Measurements from ENCODE around the gene CLDND2.
A peak's percentile ranks its signal among the peaks of the same experiment; 100 is the strongest.

The CLDND2 gene

GRCh38 chr19:51380379-51380778 lies 11.6 kb upstream of the CLDND2 start:
- no peak for DNase-seq

GRCh38 chr19:51377422-51377821 lies 8.6 kb upstream of the CLDND2 start:
- DNase-seq = no peak

GRCh38 chr19:51375504-51376221 lies 6.9 kb upstream of the CLDND2 start:
- peak; percentile 78 for DNase-seq

- DNase-seq = peak; percentile 89
Measured at GRCh38 chr19:51372649-51373504, 4.1 kb upstream of the CLDND2 start, which contains the start of gene NKG7. Gene NKG7, minus strand, starts transcription at chr19:51372654. Its CDS starts 119 bp downstream, at chr19:51372535.

DNA sequence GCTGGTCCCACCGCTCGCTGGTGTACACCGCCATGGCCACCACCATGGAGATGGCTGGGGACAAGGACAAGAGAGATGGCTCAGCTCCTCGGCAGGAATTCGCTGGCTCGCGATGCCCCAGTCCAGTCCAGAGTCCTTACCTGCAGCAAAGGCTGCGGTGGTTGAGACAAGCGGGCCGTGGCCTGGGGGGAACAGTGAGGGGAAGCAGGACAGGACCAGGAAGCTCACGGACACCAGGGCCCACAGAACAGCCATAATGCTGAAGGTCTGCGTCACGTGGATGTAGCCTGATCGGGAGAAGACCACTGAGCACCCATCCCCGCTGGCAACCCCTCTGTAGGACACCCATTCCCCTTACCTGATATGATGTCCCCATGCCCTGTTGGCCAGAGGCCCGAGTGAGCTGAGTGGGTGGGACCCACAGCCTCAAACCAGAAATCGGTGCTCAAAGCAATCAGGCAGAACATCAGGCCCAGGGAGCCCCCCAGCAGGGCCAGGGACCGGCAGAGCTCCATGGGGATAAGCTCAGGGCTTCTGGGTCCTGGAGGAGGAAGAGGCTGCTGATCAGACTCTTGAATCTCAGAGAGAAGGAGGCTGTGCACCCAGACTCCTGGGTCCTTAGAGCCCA lies 3.3 kb upstream of the CLDND2 start:
- peak; percentile 48 for DNase-seq

DNA sequence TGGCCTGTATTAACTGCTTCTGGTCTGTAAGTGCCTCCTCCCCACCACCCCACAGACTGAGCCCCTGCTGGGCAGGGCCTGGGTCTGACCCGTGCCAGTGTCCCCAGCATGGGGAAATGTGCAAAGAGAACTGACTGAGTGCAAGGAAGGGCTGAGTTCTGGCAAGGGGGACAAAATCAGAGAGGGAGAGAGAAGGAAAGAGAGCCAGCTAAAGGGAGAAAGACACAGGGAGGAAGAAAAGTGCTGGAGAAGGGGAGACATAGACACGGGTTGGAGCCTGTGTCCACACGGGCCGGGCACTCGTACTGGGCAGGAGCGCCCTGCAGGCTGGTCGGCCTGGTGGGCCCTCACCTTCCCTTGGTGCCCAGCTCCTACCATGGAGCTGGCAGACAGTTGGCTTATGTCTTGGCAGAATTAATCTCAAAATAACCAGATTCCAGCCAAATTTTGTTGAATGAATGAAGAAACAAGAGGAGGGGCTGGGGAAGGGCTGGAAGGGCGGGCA lies 2.4 kb upstream of the CLDND2 start:
- DNase-seq = no peak

GRCh38 chr19:51370230-51370629 lies 1.4 kb upstream of the CLDND2 start:
- DNase-seq = no peak

DNA sequence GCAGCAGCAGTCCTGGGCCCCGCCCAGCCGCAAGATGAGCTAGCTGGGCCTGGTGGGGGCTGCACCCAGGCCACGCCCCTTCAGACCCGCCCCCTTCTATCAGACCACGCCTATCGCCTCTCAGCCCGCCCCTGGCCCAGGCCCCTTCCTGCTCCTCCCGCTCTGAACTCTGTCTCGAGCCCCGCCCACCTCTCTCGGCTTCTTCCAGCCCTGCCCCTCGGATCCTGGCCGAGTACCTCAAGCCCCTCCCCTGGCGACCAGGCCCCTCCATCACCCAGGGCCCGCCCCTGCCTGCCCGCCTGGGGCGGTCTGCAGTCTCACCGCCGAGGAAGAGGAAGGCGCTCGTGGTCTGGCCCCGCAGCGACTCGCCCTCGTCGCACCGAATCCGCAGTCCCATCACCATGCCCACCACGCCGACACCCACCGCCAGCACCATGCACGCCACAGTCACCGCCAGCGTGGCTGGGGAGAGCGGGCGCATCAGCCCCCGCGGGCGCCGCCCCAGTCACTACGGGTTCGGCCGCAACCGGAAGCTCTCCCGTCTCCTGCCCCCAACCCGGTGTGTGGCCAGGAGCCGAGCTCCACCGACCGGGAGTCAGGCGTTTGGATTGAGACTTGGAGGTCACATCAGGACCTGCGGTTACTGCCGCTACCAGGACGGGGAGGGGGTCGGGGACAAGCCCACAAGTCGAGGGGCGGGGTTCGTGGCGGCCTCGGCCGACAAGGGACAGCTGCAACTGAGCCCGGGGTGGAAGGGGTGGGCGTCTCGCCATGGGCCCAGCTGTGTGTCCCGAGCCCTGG lies 1.0 kb downstream of the CLDND2 start:
- peak; percentile 100 for DNase-seq

GRCh38 chr19:51367255-51367564 lies 1.6 kb downstream of the CLDND2 start:
- DNase-seq = no peak

DNA sequence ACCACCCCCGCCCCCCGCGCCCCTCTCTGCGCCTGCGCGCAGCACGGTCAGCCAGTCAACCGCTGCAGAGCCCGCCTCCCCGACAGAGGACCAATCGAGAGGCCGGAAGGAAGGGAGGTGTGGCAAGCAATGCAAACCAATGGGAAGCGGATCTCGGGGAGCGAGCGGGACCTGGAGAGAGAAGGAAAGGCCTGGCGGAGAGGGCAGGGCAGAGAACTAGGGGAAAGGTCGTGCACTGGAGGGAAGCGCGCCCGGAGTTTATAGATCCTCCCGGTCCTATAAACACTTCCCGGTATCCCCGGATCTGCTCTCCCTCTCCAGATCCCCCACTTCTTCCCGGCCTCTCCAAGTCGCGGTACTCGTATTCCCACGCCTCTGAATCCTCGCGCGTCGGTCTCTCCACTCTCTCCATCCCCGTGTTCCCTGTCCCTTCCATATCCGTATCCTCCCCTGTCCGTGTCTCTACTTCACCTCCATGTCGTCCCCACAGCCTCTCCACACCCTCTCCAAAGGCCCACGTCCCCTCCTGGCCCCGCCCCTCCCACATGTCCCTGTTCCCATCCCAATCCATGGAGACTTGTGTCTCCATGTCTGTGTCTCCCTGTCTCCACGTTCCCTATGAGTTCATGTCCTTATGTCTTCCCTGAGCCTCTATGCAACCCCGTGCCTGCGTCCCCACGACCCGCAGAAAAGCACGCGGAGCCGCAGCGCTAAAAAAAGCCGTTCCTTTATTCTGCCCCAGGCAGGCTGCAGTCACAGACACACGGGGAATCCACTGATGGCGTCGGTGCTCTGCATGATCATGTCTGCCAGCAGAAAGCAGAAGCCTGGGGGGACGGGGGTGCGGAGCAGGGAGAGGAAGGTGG lies 2.2 kb downstream of the CLDND2 start:
- DNase-seq = peak; percentile 96

GRCh38 chr19:51365965-51366388 lies 2.8 kb downstream of the CLDND2 start, which contains the start of gene ETFB:
Gene ETFB, minus strand, starts transcription at chr19:51366388. Its CDS starts 62 bp downstream, at chr19:51366326.
- DNase-seq = no peak

DNA sequence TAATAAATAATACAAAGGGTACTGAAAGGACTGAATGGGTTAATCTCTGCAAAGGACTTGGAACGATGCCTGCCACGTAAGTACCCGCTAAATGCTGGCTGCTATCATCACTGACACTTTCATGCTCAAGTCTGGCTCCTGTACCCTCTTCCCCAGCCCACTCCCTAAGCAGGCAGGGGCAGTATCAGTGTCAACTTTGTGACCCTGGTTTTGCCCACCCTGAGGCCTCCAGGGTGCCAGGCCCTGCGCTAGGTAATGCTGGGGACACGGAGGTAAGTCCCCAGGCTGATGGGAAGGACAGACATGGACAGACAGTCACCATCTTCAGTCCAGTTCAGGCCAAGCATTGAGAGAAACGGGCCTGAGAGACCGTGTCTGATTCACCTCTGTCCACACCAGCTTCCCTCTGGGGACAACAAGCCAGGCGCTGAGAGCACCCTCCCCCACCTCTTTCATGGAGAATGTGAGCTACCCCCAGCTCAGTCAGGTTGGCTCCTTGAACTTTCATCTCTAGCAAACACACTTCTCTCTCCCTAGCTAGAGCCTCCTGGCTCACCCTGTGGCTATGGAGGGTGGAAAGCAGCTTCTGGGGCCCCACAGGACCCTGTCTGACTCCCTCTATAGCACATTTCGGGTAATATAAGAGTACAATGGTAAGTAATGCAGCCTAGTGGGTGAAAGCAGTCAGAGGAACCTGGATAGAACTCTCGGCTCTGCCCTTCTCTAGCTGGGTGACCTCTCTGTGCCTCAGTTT lies 3.4 kb downstream of the CLDND2 start:
- peak; percentile 54 for DNase-seq

GRCh38 chr19:51364200-51365106 lies 4.3 kb downstream of the CLDND2 start:
- no peak for DNase-seq

- DNase-seq = no peak
Measured at GRCh38 chr19:51361239-51361638, 7.6 kb downstream of the CLDND2 start.

DNA sequence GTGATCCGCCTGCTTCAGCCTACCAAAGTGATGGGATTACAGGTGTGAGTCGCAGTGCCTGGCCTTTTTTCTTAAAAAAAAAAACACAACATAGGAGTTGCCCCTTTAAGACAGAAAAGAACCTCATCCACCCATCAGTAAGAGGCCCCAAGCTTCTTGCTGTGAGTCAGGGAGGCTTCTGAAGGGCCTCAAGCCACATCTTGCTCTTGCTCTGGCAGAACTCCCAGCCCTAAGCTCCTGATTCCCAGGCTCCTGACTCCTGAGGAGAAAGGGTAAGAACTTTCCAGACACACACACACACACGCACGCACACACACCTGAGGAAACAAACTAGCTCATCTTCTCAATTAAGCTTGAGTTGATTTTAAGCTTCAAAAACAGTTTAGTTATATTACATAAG lies 9.5 kb downstream of the CLDND2 start:
- DNase-seq = no peak

DNA sequence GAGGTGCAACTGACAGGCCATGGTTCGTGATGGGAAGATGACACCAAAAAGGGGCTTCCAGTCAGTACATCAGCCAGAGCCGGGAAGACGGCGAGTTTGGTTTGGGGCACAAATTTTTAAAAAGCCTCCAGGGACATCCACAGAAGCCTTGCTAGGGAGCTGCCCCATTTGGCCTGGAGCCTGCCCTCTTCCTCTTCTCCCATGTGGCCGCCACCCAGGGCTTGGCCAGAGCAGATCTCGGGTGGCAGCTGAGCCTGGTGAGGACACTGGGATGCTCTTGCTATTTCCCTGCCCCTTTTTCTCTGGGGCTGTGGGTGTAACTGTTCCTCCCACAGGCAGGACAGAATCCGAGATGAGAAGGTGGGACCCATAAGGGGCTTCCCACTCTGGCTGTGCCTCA lies 10.9 kb downstream of the CLDND2 start:
- no peak for DNase-seq

DNA sequence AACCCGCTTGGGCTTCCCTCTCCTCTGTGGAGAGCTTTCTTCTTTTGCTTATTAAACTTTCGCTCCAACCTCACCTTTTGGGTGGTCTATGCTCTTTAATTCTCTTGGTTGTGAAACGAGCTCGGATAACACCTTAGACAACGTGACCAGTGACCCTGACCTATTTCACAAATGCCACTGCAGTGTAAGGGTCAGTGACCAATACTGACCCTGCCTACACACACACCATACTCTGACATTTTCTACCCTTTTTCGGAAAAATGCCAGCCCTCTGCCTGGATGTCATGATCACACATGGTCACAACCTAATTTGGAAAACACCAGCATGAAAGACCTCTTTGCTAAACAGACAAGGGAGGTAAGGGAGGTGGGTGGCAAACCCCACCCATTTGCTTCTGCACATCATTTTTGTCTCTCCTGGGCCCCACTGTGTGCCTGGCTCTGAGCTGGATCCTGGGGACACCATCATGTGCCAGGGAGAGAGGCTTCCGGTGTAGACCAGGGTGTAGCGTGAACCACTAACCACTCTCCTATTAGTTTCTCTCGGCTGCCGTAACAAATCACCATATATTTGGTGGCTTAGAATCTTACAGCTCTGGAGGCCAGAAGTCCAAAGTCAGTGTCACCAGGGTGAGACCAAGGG lies 12.5 kb downstream of the CLDND2 start:
- DNase-seq = no peak

- DNase-seq = peak; percentile 71
Measured at GRCh38 chr19:51354742-51355148, 14.1 kb downstream of the CLDND2 start.

DNA sequence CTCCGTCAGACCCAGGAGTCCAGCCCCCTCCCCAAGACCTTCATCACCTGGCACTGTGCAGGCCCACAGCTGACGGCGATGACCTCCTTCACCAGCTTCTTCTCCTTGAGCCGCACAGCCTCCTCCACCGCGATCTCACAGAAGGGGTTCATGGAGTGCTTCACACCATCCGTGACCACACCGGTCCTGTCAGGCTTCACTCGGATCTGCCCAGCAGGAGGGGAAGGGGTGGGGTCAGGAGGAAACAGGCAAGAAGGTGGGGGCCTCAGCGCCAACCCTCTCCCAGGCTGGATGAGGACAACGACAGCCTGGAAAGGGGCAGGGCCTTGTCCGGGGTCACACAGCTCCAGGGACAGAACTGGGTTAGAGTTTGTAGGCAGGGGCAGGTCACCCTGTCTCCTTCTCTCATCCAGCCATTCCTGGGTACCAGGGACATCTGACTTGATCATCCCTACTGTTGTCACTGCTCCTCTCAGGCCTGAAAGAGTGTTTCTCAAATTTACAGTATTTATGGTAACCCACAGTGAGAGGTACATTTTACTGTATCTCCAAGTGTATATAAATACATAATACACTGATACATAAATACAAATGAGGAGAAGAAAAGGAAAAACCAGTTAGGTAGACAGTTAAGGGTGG lies 14.6 kb downstream of the CLDND2 start:
- no peak for DNase-seq
